ENCODE results near the gene GJB2.

GJB2 gene

GRCh38 chr13:20192836-20193161 is at the start of gene GJB2:
TSS of gene GJB2 (minus strand) at chr13:20192938. CDS start at chr13:20189581, 3,357 bp downstream.
- no peak for DNase-seq

- DNase-seq: no peak
Measured at GRCh38 chr13:20241593-20241992, 48.9 kb upstream of the GJB2 start.

GRCh38 chr13:20239748-20240147 is 47.0 kb upstream of the GJB2 start:
- no peak for DNase-seq

GRCh38 chr13:20232556-20233277 is 40.0 kb upstream of the GJB2 start:
- no peak for DNase-seq

DNA sequence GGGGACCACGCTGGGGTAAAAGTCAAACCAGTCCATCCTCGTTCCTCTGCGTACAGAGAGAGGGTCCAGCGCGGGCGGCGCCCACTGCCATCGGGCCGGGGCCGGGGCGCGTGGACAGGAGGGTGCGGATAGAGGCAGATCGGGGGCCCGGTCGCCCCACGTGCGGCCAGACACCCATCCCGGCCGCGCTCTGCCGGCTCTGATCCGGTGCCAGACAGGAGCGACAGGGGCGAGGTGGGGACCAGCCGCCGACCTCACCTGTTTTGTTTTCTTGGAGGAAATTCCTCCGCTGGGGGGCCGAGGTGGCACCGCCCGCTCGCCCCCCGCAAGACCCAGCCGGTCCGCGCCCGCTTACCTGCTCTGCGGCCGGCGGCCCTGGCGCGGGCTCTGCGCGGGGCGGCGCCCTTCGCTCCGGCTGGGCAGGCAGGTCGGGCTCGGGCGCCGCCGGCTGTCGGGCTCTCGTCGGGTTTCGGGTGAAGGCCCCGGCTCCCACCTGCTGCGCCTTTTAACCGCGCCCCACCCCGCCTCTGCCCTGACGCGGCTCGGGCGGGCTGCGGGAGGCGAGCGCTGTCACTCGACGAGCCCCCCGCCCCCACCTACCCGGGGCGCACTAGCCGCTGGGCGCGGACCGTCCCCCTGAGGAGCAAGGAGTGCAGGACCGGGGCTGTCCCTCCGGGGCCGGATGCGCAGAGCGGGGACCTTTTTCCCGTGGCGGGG is 39.3 kb upstream of the GJB2 start, which contains the start of gene GJB6:
Gene GJB6 (minus strand): TSS at position 481 of the 717 bp plus-strand sequence. CDS start 8,839 bp downstream, outside the sequence.
- DNase-seq: no peak

- no peak for DNase-seq
Measured at GRCh38 chr13:20230913-20231838, 38.4 kb upstream of the GJB2 start.

DNA sequence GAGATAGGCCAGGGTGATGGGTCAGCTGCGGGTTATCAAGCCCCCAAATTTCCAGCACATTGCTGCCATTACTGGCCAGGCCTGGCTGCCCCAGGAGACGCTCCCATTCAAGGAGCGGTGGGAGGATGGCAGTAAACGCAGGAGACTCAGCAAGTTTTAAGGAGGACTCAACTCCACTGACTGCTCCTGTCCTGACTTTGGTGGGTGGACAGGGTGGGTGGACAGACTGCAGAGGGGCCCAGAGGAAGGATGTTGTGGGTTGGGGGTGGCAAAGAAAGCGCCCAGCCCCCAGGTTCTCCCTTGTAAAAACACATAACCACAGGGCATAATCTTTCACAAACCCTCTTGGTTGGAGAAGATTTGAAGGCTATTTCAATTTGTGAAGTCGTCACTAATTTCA is 35.0 kb upstream of the GJB2 start:
- DNase-seq: no peak

DNA sequence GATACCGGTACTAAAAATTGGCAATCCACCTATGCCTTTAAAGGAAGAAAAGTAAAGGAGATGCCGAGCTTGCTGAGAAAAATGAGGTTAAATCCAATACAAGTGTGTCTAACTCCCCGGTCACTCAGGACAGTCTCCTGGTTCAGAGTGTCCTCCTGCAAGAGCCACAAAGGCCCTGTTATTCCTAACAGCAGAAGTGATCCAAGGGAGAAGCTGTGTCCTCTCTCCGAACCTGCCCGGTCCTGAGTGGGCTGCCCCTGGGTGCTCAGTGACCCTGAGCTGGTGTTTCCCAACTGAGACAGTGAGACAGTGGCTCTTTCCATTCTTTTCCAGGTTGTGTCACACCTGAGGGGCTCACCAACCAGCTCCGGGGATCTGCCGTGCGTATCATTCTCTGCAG is 34.5 kb upstream of the GJB2 start:
- no peak for DNase-seq

- no peak for DNase-seq
Measured at GRCh38 chr13:20222553-20222952, 29.8 kb upstream of the GJB2 start.

- DNase-seq: no peak
Measured at GRCh38 chr13:20221772-20222171, 29.0 kb upstream of the GJB2 start.

GRCh38 chr13:20219577-20219976 is 26.8 kb upstream of the GJB2 start:
- no peak for DNase-seq

DNA sequence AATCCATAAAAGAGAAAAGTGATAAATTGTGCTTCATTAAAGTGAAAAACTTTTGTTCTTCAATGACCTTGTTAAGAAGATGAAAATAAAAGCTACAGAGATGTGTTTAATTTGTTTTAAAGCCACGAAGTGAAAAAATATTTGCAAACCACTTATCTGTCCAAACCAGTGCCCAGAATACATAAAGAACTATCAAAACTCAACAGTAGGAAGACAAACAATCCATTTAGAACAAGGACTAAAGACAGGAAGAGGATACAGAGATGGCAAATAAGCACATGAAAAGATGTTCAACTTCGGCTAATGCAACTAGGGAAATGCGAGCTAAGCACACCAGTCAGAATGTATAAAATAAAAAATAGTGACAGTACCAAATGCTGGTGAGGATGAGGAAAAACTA is 24.4 kb upstream of the GJB2 start:
- DNase-seq: no peak

GRCh38 chr13:20209948-20210347 is 17.2 kb upstream of the GJB2 start:
- no peak for DNase-seq

DNA sequence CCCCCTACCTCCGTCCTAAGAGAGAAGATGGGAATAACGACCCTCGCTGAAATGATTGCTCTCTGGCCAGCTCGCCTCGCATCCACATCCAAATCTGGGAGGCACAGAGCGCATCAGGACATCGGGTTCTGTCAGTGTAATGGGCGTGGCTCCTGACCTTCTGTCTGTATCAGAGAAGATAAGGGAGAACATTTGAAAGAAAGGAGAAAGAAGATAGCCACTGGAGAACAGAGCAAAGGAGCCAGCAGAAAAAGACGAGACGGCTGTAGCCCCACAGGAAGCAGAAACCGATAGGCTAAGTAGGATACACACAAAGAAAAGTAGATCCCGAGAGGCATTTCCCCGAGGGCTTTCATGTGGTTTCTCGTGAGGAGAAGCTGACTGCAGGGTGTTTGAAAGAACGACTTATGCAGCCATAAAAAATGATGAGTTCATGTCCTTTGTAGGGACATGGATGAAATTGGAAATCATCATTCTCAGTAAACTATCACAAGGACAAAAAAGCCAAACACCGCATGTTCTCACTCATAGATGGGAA is 14.0 kb upstream of the GJB2 start:
- DNase-seq: no peak

- no peak for DNase-seq
Measured at GRCh38 chr13:20206065-20206697, 13.4 kb upstream of the GJB2 start.

GRCh38 chr13:20198781-20199180 is 6.0 kb upstream of the GJB2 start:
- no peak for DNase-seq

DNA sequence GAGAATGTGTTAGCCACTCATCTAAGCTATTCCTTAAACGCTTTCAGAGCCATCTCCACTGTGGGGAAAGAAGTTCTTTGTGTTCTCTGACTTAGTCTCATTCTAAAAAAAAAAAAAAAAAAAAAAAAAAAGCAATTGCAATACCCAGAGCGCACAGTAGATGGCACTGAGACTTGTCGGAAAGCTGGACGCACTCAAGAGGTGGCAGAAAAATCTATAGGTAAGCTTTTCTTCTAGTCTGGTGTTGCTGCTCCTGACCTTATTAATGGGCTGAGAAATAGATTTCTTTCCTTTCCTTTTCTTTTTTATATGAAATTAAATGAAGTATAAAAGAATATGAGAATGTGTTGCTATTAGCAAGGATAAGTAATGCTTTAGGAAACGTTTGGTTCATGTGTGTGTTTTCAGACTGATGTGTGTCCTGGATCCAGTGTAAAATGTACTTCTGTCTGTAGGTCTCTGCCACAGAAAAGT is 4.7 kb upstream of the GJB2 start:
- DNase-seq: no peak

GRCh38 chr13:20195801-20196200 is 3.1 kb upstream of the GJB2 start:
- DNase-seq: no peak

- no peak for DNase-seq
Measured at GRCh38 chr13:20193907-20194631, 1.3 kb upstream of the GJB2 start.

DNA sequence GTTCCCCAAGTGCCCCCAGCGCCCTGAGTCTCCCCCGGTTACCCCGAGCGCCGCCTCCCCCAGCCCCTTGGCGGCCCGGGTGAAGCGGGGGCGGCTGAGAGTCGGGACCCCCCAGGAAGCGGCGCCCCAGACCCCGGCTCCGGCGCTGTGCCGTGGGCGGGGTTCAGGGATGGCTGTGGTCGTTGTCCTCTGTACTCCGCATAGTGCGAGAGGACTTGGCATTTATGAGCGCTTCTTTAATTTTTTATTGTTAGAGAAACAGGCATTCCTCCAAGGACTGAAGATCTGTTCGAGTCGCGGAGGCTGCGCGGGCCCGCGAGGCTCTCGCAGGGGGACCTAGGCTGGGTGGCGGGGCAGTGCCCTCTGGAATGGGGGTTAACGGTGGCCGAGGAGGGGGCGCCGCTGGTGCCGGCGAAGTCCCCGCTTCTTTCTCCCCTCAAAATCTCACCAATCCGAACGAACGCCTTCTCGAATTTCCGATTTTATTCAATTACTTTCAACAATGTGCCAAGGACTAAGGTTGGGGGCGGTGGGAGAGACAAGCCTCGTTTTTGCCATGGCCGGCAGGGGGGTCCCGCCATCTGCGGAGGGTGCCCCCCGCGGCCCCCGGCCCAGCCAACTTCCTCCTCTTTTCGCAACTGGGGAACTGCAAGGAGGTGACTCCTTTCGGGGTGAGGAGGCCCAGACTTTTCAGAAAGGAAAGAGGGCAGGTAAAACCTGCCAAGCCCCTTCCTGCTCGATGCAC is 596 bp upstream of the GJB2 start:
- no peak for DNase-seq

Data from NCI-H2107 (cell line).